Stimulated activated naive CD8-positive, alpha-beta T cell treated with anti-CD3 and anti-CD28 coated beads, Interleukin-15, Interleukin-2, amounts not matched to agents 100 ng/mL and 50 ng/mL, for 24 hours (primary cell): ENCODE data around the gene PRDM2.
A peak's percentile ranks its signal among the peaks of the same experiment; 100 is the strongest.

Experiments used
- H3K27ac Mint-ChIP-seq: one replicate; pipeline ENCODE4 v1.8.0; 2021; ENCODE audit warnings: mild to moderate bottlenecking, mixed read lengths
- H3K27me3 Mint-ChIP-seq: one replicate; pipeline ENCODE4 v1.8.0; 2021; ENCODE audit warnings: mixed read lengths
- H3K36me3 Mint-ChIP-seq: one replicate; pipeline ENCODE4 v1.8.0; 2021; ENCODE audit warnings: low read depth, mixed read lengths
- H3K4me1 Mint-ChIP-seq: one replicate; pipeline ENCODE4 v1.8.0; 2021; ENCODE audit warnings: low read depth, mixed read lengths
- H3K4me3 Mint-ChIP-seq: one replicate; pipeline ENCODE4 v1.8.0; 2021; ENCODE audit warnings: mild to moderate bottlenecking, mixed read lengths
- H3K9me3 Mint-ChIP-seq: one replicate; pipeline ENCODE4 v1.8.0; 2021; ENCODE audit warnings: mixed read lengths

PRDM2 gene

GRCh38 chr1:13775916-13776315 is 75.9 kb downstream of the PRDM2 start:
- H3K36me3 Mint-ChIP-seq: peaks cover 34% of the 10 kb centered on the region
- no peaks in the 10 kb centered on the region for H3K27me3 Mint-ChIP-seq
- no peak overlapping the region for H3K4me3 Mint-ChIP-seq
- no peak overlapping the region for H3K27ac Mint-ChIP-seq
- H3K4me1 Mint-ChIP-seq: peaks cover 9% of the 10 kb centered on the region
- H3K9me3 Mint-ChIP-seq: no peaks in the 10 kb centered on the region

GRCh38 chr1:13778431-13778830 is 78.4 kb downstream of the PRDM2 start:
- H3K27ac Mint-ChIP-seq: peak overlapping the region; percentile 12
- H3K27me3 Mint-ChIP-seq: no peaks in the 10 kb centered on the region
- no peaks in the 10 kb centered on the region for H3K9me3 Mint-ChIP-seq
- H3K4me1 Mint-ChIP-seq: peaks cover 28% of the 10 kb centered on the region
- H3K36me3 Mint-ChIP-seq: peaks cover 46% of the 10 kb centered on the region
- no peak overlapping the region for H3K4me3 Mint-ChIP-seq

GRCh38 chr1:13779930-13780329 is 79.9 kb downstream of the PRDM2 start:
- Mint-ChIP-seq H3K27ac (peak overlapping the region; percentile 10), H3K4me1 (peaks cover 37% of the 10 kb centered on the region), H3K9me3 (no peaks in the 10 kb centered on the region), H3K27me3 (no peaks in the 10 kb centered on the region), H3K4me3 (no peak overlapping the region), H3K36me3 (peaks cover 53% of the 10 kb centered on the region)

- H3K27ac Mint-ChIP-seq: peak overlapping the region; percentile 2
- peaks cover 37% of the 10 kb centered on the region for H3K4me1 Mint-ChIP-seq
- no peaks in the 10 kb centered on the region for H3K27me3 Mint-ChIP-seq
- H3K4me3 Mint-ChIP-seq: no peak overlapping the region
- H3K36me3 Mint-ChIP-seq: peaks cover 53% of the 10 kb centered on the region
- H3K9me3 Mint-ChIP-seq: no peaks in the 10 kb centered on the region
Measured at GRCh38 chr1:13780780-13781179, 80.8 kb downstream of the PRDM2 start.

GRCh38 chr1:13781228-13781627 is 81.2 kb downstream of the PRDM2 start:
- no peaks in the 10 kb centered on the region for H3K9me3 Mint-ChIP-seq
- H3K4me3 Mint-ChIP-seq: no peak overlapping the region
- H3K4me1 Mint-ChIP-seq: peaks cover 40% of the 10 kb centered on the region
- no peaks in the 10 kb centered on the region for H3K27me3 Mint-ChIP-seq
- H3K36me3 Mint-ChIP-seq: peaks cover 57% of the 10 kb centered on the region
- H3K27ac Mint-ChIP-seq: no peak overlapping the region

- Mint-ChIP-seq H3K27me3 (no peaks in the 10 kb centered on the region), H3K36me3 (peaks cover 63% of the 10 kb centered on the region), H3K27ac (peak overlapping the region; percentile 67), H3K4me1 (peaks cover 42% of the 10 kb centered on the region), H3K4me3 (no peak overlapping the region), H3K9me3 (no peaks in the 10 kb centered on the region)
Measured at GRCh38 chr1:13781907-13782633, 82.1 kb downstream of the PRDM2 start.

- H3K27ac Mint-ChIP-seq: peak overlapping the region; percentile 67
- no peaks in the 10 kb centered on the region for H3K9me3 Mint-ChIP-seq
- no peaks in the 10 kb centered on the region for H3K27me3 Mint-ChIP-seq
- no peak overlapping the region for H3K4me3 Mint-ChIP-seq
- peaks cover 67% of the 10 kb centered on the region for H3K36me3 Mint-ChIP-seq
- H3K4me1 Mint-ChIP-seq: peaks cover 42% of the 10 kb centered on the region
Measured at GRCh38 chr1:13782634-13783360, 82.8 kb downstream of the PRDM2 start.

- no peak overlapping the region for H3K27ac Mint-ChIP-seq
- H3K4me3 Mint-ChIP-seq: no peak overlapping the region
Measured at GRCh38 chr1:13783551-13783950, 83.6 kb downstream of the PRDM2 start.

GRCh38 chr1:13784971-13785370 is 85.0 kb downstream of the PRDM2 start:
- no peak overlapping the region for H3K27ac Mint-ChIP-seq
- peaks cover 52% of the 10 kb centered on the region for H3K4me1 Mint-ChIP-seq

More at GRCh38 chr1:13783551-13783950, 83.6 kb downstream of the PRDM2 start:
- Mint-ChIP-seq H3K9me3 (no peaks in the 10 kb centered on the region), H3K36me3 (peaks cover 73% of the 10 kb centered on the region), H3K4me1 (peaks cover 45% of the 10 kb centered on the region), H3K27me3 (no peaks in the 10 kb centered on the region)

GRCh38 chr1:13786541-13786940 is 86.6 kb downstream of the PRDM2 start:
- H3K27ac Mint-ChIP-seq: peak overlapping the region; percentile 12
- H3K9me3 Mint-ChIP-seq: no peaks in the 10 kb centered on the region
- peaks cover 57% of the 10 kb centered on the region for H3K4me1 Mint-ChIP-seq

More at GRCh38 chr1:13784971-13785370, 85.0 kb downstream of the PRDM2 start:
- no peaks in the 10 kb centered on the region for H3K9me3 Mint-ChIP-seq
- no peaks in the 10 kb centered on the region for H3K27me3 Mint-ChIP-seq
- no peak overlapping the region for H3K4me3 Mint-ChIP-seq
- peaks cover 68% of the 10 kb centered on the region for H3K36me3 Mint-ChIP-seq

GRCh38 chr1:13788795-13789194 is 88.8 kb downstream of the PRDM2 start:
- H3K27ac Mint-ChIP-seq: no peak overlapping the region
- H3K4me3 Mint-ChIP-seq: no peak overlapping the region
- H3K4me1 Mint-ChIP-seq: peaks cover 50% of the 10 kb centered on the region
- H3K27me3 Mint-ChIP-seq: no peaks in the 10 kb centered on the region
- H3K9me3 Mint-ChIP-seq: no peaks in the 10 kb centered on the region
- peaks cover 49% of the 10 kb centered on the region for H3K36me3 Mint-ChIP-seq

More at GRCh38 chr1:13786541-13786940, 86.6 kb downstream of the PRDM2 start:
- Mint-ChIP-seq H3K36me3 (peaks cover 62% of the 10 kb centered on the region), H3K27me3 (no peaks in the 10 kb centered on the region), H3K4me3 (no peak overlapping the region)

- Mint-ChIP-seq H3K4me1 (peaks cover 61% of the 10 kb centered on the region), H3K27me3 (no peaks in the 10 kb centered on the region), H3K9me3 (no peaks in the 10 kb centered on the region), H3K36me3 (peaks cover 52% of the 10 kb centered on the region), H3K27ac (peak overlapping the region; percentile 81), H3K4me3 (no peak overlapping the region)
Measured at GRCh38 chr1:13790290-13791030, 90.5 kb downstream of the PRDM2 start.

- Mint-ChIP-seq H3K9me3 (no peaks in the 10 kb centered on the region), H3K27me3 (no peaks in the 10 kb centered on the region), H3K4me3 (no peak overlapping the region), H3K27ac (no peak overlapping the region), H3K4me1 (peaks cover 73% of the 10 kb centered on the region), H3K36me3 (peaks cover 51% of the 10 kb centered on the region)
Measured at GRCh38 chr1:13792419-13792818, 92.4 kb downstream of the PRDM2 start.

- Mint-ChIP-seq H3K36me3 (peaks cover 43% of the 10 kb centered on the region), H3K27ac (peak overlapping the region; percentile 7), H3K27me3 (no peaks in the 10 kb centered on the region), H3K9me3 (no peaks in the 10 kb centered on the region), H3K4me1 (peaks cover 78% of the 10 kb centered on the region), H3K4me3 (no peak overlapping the region)
Measured at GRCh38 chr1:13793088-13793730, 93.2 kb downstream of the PRDM2 start.
